Panc1 (cell line): ENCODE measurements around the gene SLN. TPM values are rescaled to one million over a fixed set of nuclear protein-coding genes. Genes with fewer than 3 reads are reported as not detected.

Experiments used
- ATAC-seq: fragments of 200-7000 bp; cut with Tn5 transposase; 2 replicates; pipeline ENCODE4 v1.9.1; 2020; ENCODE audit warnings: mild to moderate bottlenecking, moderate library complexity
- BruUV-seq: library from RNA; stranded (reverse); fragments of 400-500 nt; replicated peaks from 2 replicates; lab custom pipeline; 2021; lab: Mats Ljungman, UMichigan
- CTCF ChIA-PET: fragments of 300-600 bp; sonication (Branson Sonifier 250); formaldehyde crosslinking; loops from one replicate; lab custom pipeline; 2022; ENCODE audit warnings: antibody characterized with exemption; lab: Charles Lee
- POLR2A ChIA-PET: fragments of 300-600 bp; sonication (Branson Sonifier 250); formaldehyde crosslinking; loops from one replicate; lab custom pipeline; 2022; ENCODE audit warnings: antibody characterized with exemption; lab: Charles Lee
- DNase-seq: peaks from one replicate; pipeline ENCODE4 v3.0.0-alpha.2; 2010; ENCODE audit warnings: low read depth, low spot score
- H3K27ac ChIP-seq: 2 replicates; pipeline ENCODE4 v1.5.1; 2011; ENCODE audit warnings: mild to moderate bottlenecking, low read length, inconsistent platforms
- H3K27me3 ChIP-seq: fragments of 200-500 bp; sonication (Bioruptor generic); 2 replicates; pipeline ENCODE4 v1.6.0; 2014; ENCODE audit warnings: low read length, inconsistent platforms; ENCODE audit not compliant: control insufficient read depth, insufficient read depth
- H3K36me3 ChIP-seq: fragments of 200-500 bp; sonication (Bioruptor generic); 2 replicates; pipeline ENCODE4 v1.5.1; 2014; ENCODE audit warnings: inconsistent platforms, mild to moderate bottlenecking, low read length, moderate library complexity; ENCODE audit not compliant: control insufficient read depth, insufficient read depth
- H3K4me1 ChIP-seq: 2 replicates; pipeline ENCODE4 v1.5.1; 2011; ENCODE audit warnings: inconsistent platforms, mild to moderate bottlenecking, low read length, moderate library complexity; ENCODE audit not compliant: control insufficient read depth, insufficient read depth
- H3K4me3 ChIP-seq, 2 experiments: 2 replicates each; pipeline ENCODE4 v1.5.1; 2011 to 2012; ENCODE audit warnings: low read depth in 2 of 2, low read length in 2 of 2, mild to moderate bottlenecking in 2 of 2, inconsistent platforms in 1 of 2, moderate library complexity in 1 of 2
- H3K9me3 ChIP-seq: fragments of 200-500 bp; sonication (Bioruptor generic); 2 replicates; pipeline ENCODE4 v1.5.1; 2014; ENCODE audit warnings: low read depth, mild to moderate bottlenecking, inconsistent platforms, low read length, moderate library complexity; ENCODE audit not compliant: control insufficient read depth, insufficient read depth
- POLR2AphosphoS5 ChIP-seq: IDR thresholded peaks from 2 replicates; pipeline ENCODE4 v1.6.1; 2012; ENCODE audit warnings: mild to moderate bottlenecking, low read depth, low read length, moderate library complexity
- SIN3A ChIP-seq: IDR thresholded peaks from 2 replicates; pipeline ENCODE4 v1.6.1; 2012; ENCODE audit warnings: low read depth, mild to moderate bottlenecking, low read length, moderate library complexity, borderline replicate concordance; ENCODE audit not compliant: insufficient read depth
- TCF7L2 ChIP-seq: IDR thresholded peaks from 2 replicates; pipeline ENCODE4 v1.6.1; 2011; ENCODE audit warnings: mild to moderate bottlenecking, low read depth, low read length, inconsistent platforms
- in situ Hi-C: cut with HindIII; loops from 2 replicates; pipeline ENCODE4 v1.10.0; 2016; ENCODE audit warnings: low sequenced_read_pairs, low pct_unique_long_range_greater_than_20kb
- intact Hi-C: fragments of 100-400 bp; cut with micrococcal nuclease; formaldehyde crosslinking; loops from one replicate; pipeline ENCODE4 v1.10.0; 2022; ENCODE audit not compliant: unreplicated experiment
- total RNA-seq: library from RNA; stranded (reverse); gene quantifications from one replicate; pipeline ENCODE4 v1.2.1, GENCODE V29; 2021; ENCODE audit not compliant: unreplicated experiment
- TF ChIP-seq, protein P1 (sequence below), 2 experiments: IDR thresholded peaks; 2 replicates each; pipeline ENCODE4 v1.6.1; 2011 to 2012; ENCODE audit warnings: low read depth in 2 of 2, control low read depth in 1 of 2, low read length in 1 of 2, mild to moderate bottlenecking in 1 of 2, moderate library complexity in 1 of 2; ENCODE audit not compliant: insufficient read depth in 1 of 2
- TF ChIP-seq, protein P2 (sequence below): fragments of 450-650 bp; IDR thresholded peaks from 2 replicates; pipeline ENCODE4 v1.5.1; 2017; ENCODE audit warnings: mild to moderate bottlenecking

The SLN gene
- total RNA-seq, 1 experiment from 2014 or later, result not detected

GRCh38 chr11:107696140-107696539 is 15.7 kb downstream of the SLN start:
- Histone ChIP-seq H3K27me3 (no peaks in the 10 kb centered on the region), H3K4me1 (peaks cover 10% of the 10 kb centered on the region), H3K4me3 (no peak overlapping the region), H3K27ac (no peak overlapping the region), H3K9me3 (peaks cover 25% of the 10 kb centered on the region; the same call in 1 of the 2 replicates), H3K36me3 (no peaks in the 10 kb centered on the region)
- BruUV-seq, result no TSS peak
- in situ Hi-C loops, result no loop called here
- intact Hi-C loops, result no loop called here
- TF ChIP-seq POLR2AphosphoS5 (no peak), SIN3A (no peak), TCF7L2 (no peak)
- TF ChIP-seq, protein P1, sequence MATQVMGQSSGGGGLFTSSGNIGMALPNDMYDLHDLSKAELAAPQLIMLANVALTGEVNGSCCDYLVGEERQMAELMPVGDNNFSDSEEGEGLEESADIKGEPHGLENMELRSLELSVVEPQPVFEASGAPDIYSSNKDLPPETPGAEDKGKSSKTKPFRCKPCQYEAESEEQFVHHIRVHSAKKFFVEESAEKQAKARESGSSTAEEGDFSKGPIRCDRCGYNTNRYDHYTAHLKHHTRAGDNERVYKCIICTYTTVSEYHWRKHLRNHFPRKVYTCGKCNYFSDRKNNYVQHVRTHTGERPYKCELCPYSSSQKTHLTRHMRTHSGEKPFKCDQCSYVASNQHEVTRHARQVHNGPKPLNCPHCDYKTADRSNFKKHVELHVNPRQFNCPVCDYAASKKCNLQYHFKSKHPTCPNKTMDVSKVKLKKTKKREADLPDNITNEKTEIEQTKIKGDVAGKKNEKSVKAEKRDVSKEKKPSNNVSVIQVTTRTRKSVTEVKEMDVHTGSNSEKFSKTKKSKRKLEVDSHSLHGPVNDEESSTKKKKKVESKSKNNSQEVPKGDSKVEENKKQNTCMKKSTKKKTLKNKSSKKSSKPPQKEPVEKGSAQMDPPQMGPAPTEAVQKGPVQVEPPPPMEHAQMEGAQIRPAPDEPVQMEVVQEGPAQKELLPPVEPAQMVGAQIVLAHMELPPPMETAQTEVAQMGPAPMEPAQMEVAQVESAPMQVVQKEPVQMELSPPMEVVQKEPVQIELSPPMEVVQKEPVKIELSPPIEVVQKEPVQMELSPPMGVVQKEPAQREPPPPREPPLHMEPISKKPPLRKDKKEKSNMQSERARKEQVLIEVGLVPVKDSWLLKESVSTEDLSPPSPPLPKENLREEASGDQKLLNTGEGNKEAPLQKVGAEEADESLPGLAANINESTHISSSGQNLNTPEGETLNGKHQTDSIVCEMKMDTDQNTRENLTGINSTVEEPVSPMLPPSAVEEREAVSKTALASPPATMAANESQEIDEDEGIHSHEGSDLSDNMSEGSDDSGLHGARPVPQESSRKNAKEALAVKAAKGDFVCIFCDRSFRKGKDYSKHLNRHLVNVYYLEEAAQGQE (IDR thresholded peaks at IDR 0.05; ENCODE audit: insufficient read depth in 1 of 2, low read depth in 2 of 2, low read length in 1 of 2), result no peak
- TF ChIP-seq, protein P2, sequence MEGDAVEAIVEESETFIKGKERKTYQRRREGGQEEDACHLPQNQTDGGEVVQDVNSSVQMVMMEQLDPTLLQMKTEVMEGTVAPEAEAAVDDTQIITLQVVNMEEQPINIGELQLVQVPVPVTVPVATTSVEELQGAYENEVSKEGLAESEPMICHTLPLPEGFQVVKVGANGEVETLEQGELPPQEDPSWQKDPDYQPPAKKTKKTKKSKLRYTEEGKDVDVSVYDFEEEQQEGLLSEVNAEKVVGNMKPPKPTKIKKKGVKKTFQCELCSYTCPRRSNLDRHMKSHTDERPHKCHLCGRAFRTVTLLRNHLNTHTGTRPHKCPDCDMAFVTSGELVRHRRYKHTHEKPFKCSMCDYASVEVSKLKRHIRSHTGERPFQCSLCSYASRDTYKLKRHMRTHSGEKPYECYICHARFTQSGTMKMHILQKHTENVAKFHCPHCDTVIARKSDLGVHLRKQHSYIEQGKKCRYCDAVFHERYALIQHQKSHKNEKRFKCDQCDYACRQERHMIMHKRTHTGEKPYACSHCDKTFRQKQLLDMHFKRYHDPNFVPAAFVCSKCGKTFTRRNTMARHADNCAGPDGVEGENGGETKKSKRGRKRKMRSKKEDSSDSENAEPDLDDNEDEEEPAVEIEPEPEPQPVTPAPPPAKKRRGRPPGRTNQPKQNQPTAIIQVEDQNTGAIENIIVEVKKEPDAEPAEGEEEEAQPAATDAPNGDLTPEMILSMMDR, result no peak
- DNase-seq (peak; percentile 84), ATAC-seq (peak; percentile 97)
- CTCF ChIA-PET, result no interaction called here
- POLR2A ChIA-PET, result no interaction called here

DNA sequence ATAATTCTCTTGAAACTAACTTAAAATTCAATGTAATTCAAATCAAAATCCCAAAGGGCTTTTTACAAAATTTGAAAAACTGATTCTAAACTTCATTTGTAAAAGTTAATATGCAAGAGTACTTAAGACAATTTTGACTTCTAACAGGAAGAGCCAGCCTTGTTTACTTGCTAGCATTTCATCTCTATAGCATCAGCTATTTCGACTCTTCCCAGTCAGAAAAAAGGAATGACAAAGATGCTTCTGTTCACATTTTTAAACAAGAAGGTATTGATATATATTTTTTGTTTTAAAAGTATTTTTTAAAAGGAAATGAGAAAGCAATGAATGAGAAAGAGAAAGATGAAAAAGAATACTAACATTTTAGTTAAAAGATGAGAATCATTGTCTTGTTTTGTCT is 16.4 kb downstream of the SLN start:
- ChIA-PET CTCF (no interaction called here), POLR2A (no interaction called here)
- TF ChIP-seq, protein P2, result no peak
- TF ChIP-seq, protein P1 (IDR thresholded peaks at IDR 0.05; ENCODE audit: insufficient read depth in 1 of 2, low read depth in 2 of 2, low read length in 1 of 2), result no peak
- TF ChIP-seq SIN3A (no peak), TCF7L2 (no peak), POLR2AphosphoS5 (no peak)
- no peak overlapping the region for H3K4me3 ChIP-seq
- no peak for ATAC-seq
- no peaks in the 10 kb centered on the region for H3K36me3 ChIP-seq
- intact Hi-C loops, result no loop called here
- peaks cover 17% of the 10 kb centered on the region for H3K4me1 ChIP-seq
- H3K27me3 ChIP-seq, result no peaks in the 10 kb centered on the region
- in situ Hi-C loops, result no loop called here
- peaks cover 25% of the 10 kb centered on the region; the same call in 1 of the 2 replicates for H3K9me3 ChIP-seq
- BruUV-seq, result no TSS peak
- DNase-seq, result no peak
- no peak overlapping the region; the same call in 1 of the 2 replicates for H3K27ac ChIP-seq
